ENCODE data around the gene RASGRP3.

GRCh38 chr2:33509908-33510585, 33.6 kb downstream of the RASGRP3 start:
- TF ChIP-seq EZH2 (IDR thresholded peaks at IDR 0.05; ENCODE audit: insufficient read depth, poor library complexity, severe bottlenecking) = no peak
- no peak for TF ChIP-seq EZH2phosphoT487 (IDR thresholded peaks at IDR 0.05; ENCODE audit: insufficient read depth, low read depth)
